Endothelial cell of umbilical vein (primary cell): ENCODE data around the gene CTDP1. TPM values are rescaled to one million over a fixed set of nuclear protein-coding genes. Genes with fewer than 3 reads are reported as not detected.

Experiments used
- BruUV-seq: library from RNA; stranded (reverse); fragments of 400-500 nt; replicated peaks from 2 replicates; lab custom pipeline; 2021; lab: Mats Ljungman, UMichigan
- CTCF ChIA-PET: fragments of 300-600, 350-600 bp; sonication (Branson Sonifier 250); formaldehyde crosslinking; loops from one replicate; lab custom pipeline; 2021; ENCODE audit warnings: antibody characterized with exemption, inconsistent platforms; lab: Charles Lee
- POLR2A ChIA-PET: fragments of 300-600, 350-600 bp; sonication (Branson Sonifier 250); formaldehyde crosslinking; loops from one replicate; lab custom pipeline; 2021; ENCODE audit warnings: antibody characterized with exemption, inconsistent platforms; lab: Charles Lee
- DNase-seq: peaks from one replicate; pipeline ENCODE4 v3.0.0-alpha.2; 2011; ENCODE audit warnings: low read depth, low spot score
- FAIRE-seq: peaks from 2 replicates; lab custom pipeline; 2011; peaks lifted over from hg19 to GRCh38; lab: Jason Lieb, UNC
- H2AFZ ChIP-seq: 2 replicates; pipeline ENCODE4 v1.6.0; 2012; ENCODE audit warnings: low read depth, low read length, control low read depth, inconsistent platforms
- H3K27ac ChIP-seq: 2 replicates; pipeline ENCODE4 v1.5.1; 2011; ENCODE audit warnings: low read depth, mild to moderate bottlenecking, control low read depth, low read length, moderate library complexity; ENCODE audit not compliant: insufficient read depth
- H3K27me3 ChIP-seq, 2 experiments: 2 replicates each; pipeline versions ENCODE4 v1.6.0 to v1.6.1; 2011; ENCODE audit warnings: low read length in 2 of 2, mixed read lengths in 1 of 2; ENCODE audit not compliant: control insufficient read depth in 2 of 2, insufficient read depth in 2 of 2
- H3K36me3 ChIP-seq, 2 experiments: 2 replicates in 1 of 2; 3 replicates in 1 of 2; pipeline ENCODE4 v1.5.1; 2011; ENCODE audit warnings: low read length in 2 of 2, mild to moderate bottlenecking in 1 of 2, moderate library complexity in 1 of 2; ENCODE audit not compliant: control insufficient read depth in 2 of 2, insufficient read depth in 2 of 2; ENCODE audit errors: extremely low read depth in 1 of 2
- H3K4me1 ChIP-seq: 3 replicates; pipeline ENCODE4 v1.5.1; 2011; ENCODE audit warnings: mild to moderate bottlenecking, low read length; ENCODE audit not compliant: control insufficient read depth, insufficient read depth; ENCODE audit errors: extremely low read depth
- H3K4me2 ChIP-seq: 2 replicates; pipeline ENCODE4 v1.6.1; 2011; ENCODE audit warnings: low read length, control low read depth, mixed read lengths; ENCODE audit not compliant: insufficient read depth
- H3K4me3 ChIP-seq, 3 experiments: fragments of 200-600 bp in 1 of 3; sonication (generic), shearing (Covaris generic) in 1 of 3; replicated peaks in 1 of 3; 2 replicates each; pipeline ENCODE4 v1.5.1; 2011 to 2016; ENCODE audit warnings: control low read depth in 3 of 3, low read length in 3 of 3, mild to moderate bottlenecking in 2 of 3, inconsistent platforms in 1 of 3, low read depth in 1 of 3, moderate library complexity in 1 of 3; ENCODE audit not compliant: insufficient read depth in 1 of 3
- H3K79me2 ChIP-seq: 2 replicates; pipeline ENCODE4 v1.6.0; 2012; ENCODE audit warnings: low read length, inconsistent platforms; ENCODE audit not compliant: control insufficient read depth, insufficient read depth
- H3K9ac ChIP-seq: replicated peaks from 2 replicates; pipeline ENCODE3; 2011; ENCODE audit warnings: low read length, control low read depth; ENCODE audit not compliant: insufficient read depth; ENCODE audit errors: extremely low read depth
- H3K9me1 ChIP-seq: replicated peaks from 3 replicates; pipeline ENCODE4 v1.6.0; 2011; ENCODE audit warnings: mild to moderate bottlenecking, low read length; ENCODE audit not compliant: control insufficient read depth, insufficient read depth; ENCODE audit errors: extremely low read depth
- H3K9me3 ChIP-seq: replicated peaks from 2 replicates; pipeline ENCODE4 v1.5.1; 2012; ENCODE audit warnings: low read length, inconsistent platforms; ENCODE audit not compliant: control insufficient read depth, insufficient read depth
- H4K20me1 ChIP-seq: replicated peaks from 2 replicates; pipeline ENCODE3; 2011; ENCODE audit warnings: mild to moderate bottlenecking, low read length; ENCODE audit not compliant: control insufficient read depth, insufficient read depth; ENCODE audit errors: extremely low read depth
- CTCF ChIP-seq, 2 donors: IDR thresholded peaks; 1 replicate in 1 of 2; 2 replicates in 1 of 2; pipeline ENCODE4 v1.5.1; 2011; ENCODE audit warnings: low read length in 2 of 2, mild to moderate bottlenecking in 2 of 2, moderate library complexity in 2 of 2, control low read depth in 1 of 2, inconsistent platforms in 1 of 2, low read depth in 1 of 2; ENCODE audit not compliant: insufficient read depth in 1 of 2; ENCODE audit errors: extremely low read depth in 1 of 2
- EZH2 ChIP-seq: IDR thresholded peaks from 2 replicates; pipeline ENCODE4 v1.6.1; 2012; ENCODE audit warnings: borderline replicate concordance, low read depth, mild to moderate bottlenecking, moderate library complexity, low read length, inconsistent platforms; ENCODE audit not compliant: severe bottlenecking
- GATA2 ChIP-seq: IDR thresholded peaks from 2 replicates; pipeline ENCODE4 v1.7.0; 2011; ENCODE audit warnings: low read depth, mild to moderate bottlenecking, moderate library complexity, mixed read lengths, low read length; ENCODE audit not compliant: insufficient read length, insufficient read depth
- POLR2A ChIP-seq: IDR thresholded peaks from 2 replicates; pipeline ENCODE4 v1.6.1; 2012; ENCODE audit warnings: low read depth, mild to moderate bottlenecking, control low read depth, low read length
- POLR2AphosphoS5 ChIP-seq: IDR thresholded peaks from 2 replicates; pipeline ENCODE4 v1.6.1; 2012; ENCODE audit warnings: low read depth, mild to moderate bottlenecking, control low read depth, low read length, moderate library complexity; ENCODE audit not compliant: insufficient read depth
- dilution Hi-C: fragments of 300-500 bp; cut with MboI; formaldehyde crosslinking; loops from one replicate; pipeline ENCODE4 v1.15.0; 2019; ENCODE audit warnings: low sequenced_read_pairs; ENCODE audit not compliant: extremely low pct_ligation_motif_present
- intact Hi-C: fragments of 100-400 bp; cut with micrococcal nuclease; formaldehyde crosslinking; loops from one replicate; pipeline ENCODE4 v1.10.0; 2022
- polyA plus RNA-seq, 4 experiments: library from polyadenylated mRNA; depleted of rRNA in 3 of 4; stranded (reverse) in 3 of 4; unstranded in 1 of 4; fragments of >200 nt; gene quantifications; 2 replicates each; pipeline versions ENCODE4 v1.2.1 to v1.2.3, GENCODE V29; 2011 to 2012; ENCODE audit warnings: missing spikeins in 1 of 4
- total RNA-seq: library from RNA; stranded (reverse); gene quantifications from 2 replicates; pipeline ENCODE4 v1.2.3, GENCODE V29; 2021

The CTDP1 gene
- total and polyA plus RNA-seq, 2 donors (not counting 3 experiments of a cell fraction or from before 2014, with no cell fraction given) = 15.3 to 27.6 TPM

- H3K9me3 ChIP-seq = no peaks in the 10 kb centered on the region
- TF ChIP-seq POLR2AphosphoS5 (no peak), POLR2A (no peak), EZH2 (no peak), CTCF (IDR thresholded peaks at IDR 0.05; ENCODE audit: extremely low read depth in 1 of 2, insufficient read depth in 1 of 2, low read depth in 1 of 2, low read length in 2 of 2) (no peak), GATA2 (no peak)
- H4K20me1 ChIP-seq = no peaks in the 10 kb centered on the region
- peak overlapping the region; percentile 71 for H3K4me2 ChIP-seq
- H2AFZ ChIP-seq = no peak overlapping the region
- no peak for DNase-seq
- H3K36me3 ChIP-seq = peaks cover 0 to 3% of the 10 kb centered on the region in 2 experiments
- no peak overlapping the region for H3K9ac ChIP-seq
- H3K79me2 ChIP-seq = peaks cover 71% of the 10 kb centered on the region
- peaks cover 16% of the 10 kb centered on the region for H3K4me1 ChIP-seq
- intact Hi-C loops = no loop called here
- FAIRE-seq = no peak
- H3K9me1 ChIP-seq = no peaks in the 10 kb centered on the region
- H3K4me3 ChIP-seq = no peak overlapping the region
- dilution Hi-C loops = no loop called here
- POLR2A ChIA-PET = no interaction called here
- no TSS peak for BruUV-seq
- no peaks in the 10 kb centered on the region for H3K27me3 ChIP-seq
- CTCF ChIA-PET = interaction anchor here (2.0 kb wide), 1 partner anchor 301 kb away, joined by 5 read pairs; no protein-coding TSS in a partner anchor
- H3K27ac ChIP-seq = no peak overlapping the region
Measured at GRCh38 chr18:79681484-79682387, 2.1 kb downstream of the CTDP1 start.
